K562 treated with DMSO at 1 percent for 12 hours (cell line): ENCODE results near the gene ADAMTS15. TPM values are rescaled to one million over a fixed set of nuclear protein-coding genes. Genes with fewer than 3 reads are reported as not detected.

Experiments used
- total RNA-seq: library from RNA; unstranded; fragments of 300-600 nt; gene quantifications from 2 replicates; pipeline ENCODE4 v1.2.3, GENCODE V29; 2022; ENCODE audit not compliant: insufficient read depth

Gene ADAMTS15
- not detected in 2 replicates for total RNA-seq

GRCh38 chr11:130448416-130449309, at the start of gene ADAMTS15:
ADAMTS15 (plus strand) TSS chr11:130448645; CDS start chr11:130448974, 329 bp downstream.

GRCh38 chr11:130428316-130429119, 19.9 kb upstream of the ADAMTS15 start, which contains the start of gene ADAMTS8:
ADAMTS8 (minus strand) TSS chr11:130428609; CDS start chr11:130428286, 323 bp downstream.

Other genes starting within 250 kb of the ADAMTS15 start
- 5.5 and 21.9 TPM in 2 replicates for gene ZBTB44, start 133.7 kb upstream of the ADAMTS15 start, total RNA-seq
- not detected in 2 replicates for gene ADAMTS8, start 20.0 kb upstream of the ADAMTS15 start, total RNA-seq